NCI-H510A treated with DMSO at 0.1 percent for 48 hours (cell line): ENCODE data around the gene BANF1.

Experiments
- DNase-seq: peaks from one replicate; lab custom pipeline; 2025; lab: John Stamatoyannopoulos, UW

The BANF1 gene

GRCh38 chr11:66001942-66002647, at the start of gene BANF1, which contains the start of gene EIF1AD:
Gene BANF1, plus strand, starts transcription at chr11:66002503. Its CDS starts 748 bp downstream, at chr11:66003251.
Gene EIF1AD, minus strand, starts transcription at chr11:66002157. Its CDS starts 1,768 bp downstream, at chr11:66000389.
- peak; percentile 95 for DNase-seq

GRCh38 chr11:65953471-65953870, 48.8 kb upstream of the BANF1 start:
- no peak for DNase-seq

- DNase-seq: no peak
Measured at GRCh38 chr11:65954771-65955170, 47.5 kb upstream of the BANF1 start.

- no peak for DNase-seq
Measured at GRCh38 chr11:65958291-65958690, 44.0 kb upstream of the BANF1 start.

DNA sequence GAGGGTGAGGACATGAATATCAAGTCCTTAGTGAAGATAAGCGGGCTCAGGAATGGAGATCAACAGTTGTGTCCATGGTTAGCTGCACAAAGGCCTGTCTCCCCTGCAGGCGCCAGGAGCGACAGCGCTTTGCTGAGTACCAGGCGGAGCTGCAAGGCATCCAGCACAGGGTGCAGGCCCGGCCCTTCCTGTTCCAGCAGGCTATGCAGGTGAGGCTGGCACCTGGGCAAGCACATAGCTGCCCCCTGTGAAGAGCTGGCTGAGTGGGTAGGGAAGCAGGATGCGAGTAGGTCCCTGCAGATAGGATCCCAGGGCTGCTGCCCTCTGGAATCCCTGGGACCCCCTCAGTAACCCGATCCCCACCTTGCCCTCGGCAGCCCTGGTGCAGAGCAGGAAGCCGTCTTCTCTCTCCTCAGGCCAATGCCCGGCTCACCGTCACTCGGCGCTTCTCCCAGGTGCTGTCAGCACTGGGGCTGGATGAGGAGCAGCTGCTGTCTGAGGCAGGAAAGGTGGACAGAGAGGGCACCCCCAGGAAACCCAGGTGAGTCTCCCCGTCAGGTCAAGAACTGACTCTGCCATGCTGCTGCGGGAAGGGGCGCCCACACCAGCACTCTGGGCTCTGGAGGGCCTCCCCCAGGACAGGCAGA, 43.4 kb upstream of the BANF1 start:
- peak; percentile 14 for DNase-seq

DNA sequence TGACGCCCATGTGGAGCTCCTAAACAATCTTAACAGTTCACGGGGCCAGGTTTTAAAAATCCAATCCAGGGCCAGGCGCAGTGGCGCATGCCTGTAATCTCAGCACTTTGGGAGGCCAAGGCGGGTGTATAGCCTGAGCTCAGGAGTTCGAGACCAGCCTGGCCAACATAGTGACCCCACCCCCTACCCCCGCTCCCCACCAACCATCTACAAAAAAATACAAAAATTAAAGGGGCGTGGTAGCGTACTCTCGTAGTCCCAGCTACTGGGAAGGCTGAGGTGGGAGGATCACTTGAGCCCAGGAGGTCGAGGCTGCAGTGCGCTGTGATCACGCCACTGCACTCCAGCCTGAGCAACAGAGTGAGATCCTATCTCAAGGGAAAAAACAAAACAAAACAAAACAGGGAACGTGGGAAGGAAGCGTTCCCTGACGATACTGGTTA, 41.5 kb upstream of the BANF1 start:
- DNase-seq: no peak

GRCh38 chr11:65961267-65962140, 40.8 kb upstream of the BANF1 start, which contains the start of gene SART1:
Gene SART1, plus strand, starts transcription at chr11:65961734. Its CDS starts 47 bp downstream, at chr11:65961781.
- peak; percentile 96 for DNase-seq

GRCh38 chr11:65962141-65962564, 40.1 kb upstream of the BANF1 start:
- DNase-seq: no peak

- DNase-seq: no peak
Measured at GRCh38 chr11:65964906-65965305, 37.4 kb upstream of the BANF1 start.

GRCh38 chr11:65965986-65966762, 36.1 kb upstream of the BANF1 start:
- no peak for DNase-seq

DNA sequence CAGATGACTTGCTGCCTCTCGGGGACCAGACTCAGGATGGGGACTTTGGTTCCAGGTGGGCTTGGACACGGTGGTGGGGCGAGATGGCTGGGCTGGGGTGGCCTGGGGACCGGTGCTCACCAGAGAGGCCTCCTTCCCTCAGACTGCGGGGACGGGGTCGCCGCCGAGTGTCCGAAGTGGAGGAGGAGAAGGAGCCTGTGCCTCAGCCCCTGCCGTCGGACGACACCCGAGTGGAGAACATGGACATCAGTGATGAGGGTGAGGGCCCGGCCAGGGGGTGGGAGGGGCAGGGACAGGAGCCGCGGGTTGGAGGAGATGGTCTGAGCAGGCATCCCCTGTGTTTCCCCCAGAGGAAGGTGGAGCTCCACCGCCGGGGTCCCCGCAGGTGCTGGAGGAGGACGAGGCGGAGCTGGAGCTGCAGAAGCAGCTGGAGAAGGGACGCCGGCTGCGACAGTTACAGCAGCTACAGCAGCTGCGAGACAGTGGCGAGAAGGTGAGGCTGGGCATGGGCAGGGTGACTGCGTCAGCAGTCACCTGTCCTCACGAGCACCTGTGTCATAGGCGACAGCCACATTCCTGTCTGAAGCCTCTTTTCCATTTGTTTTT, 34.9 kb upstream of the BANF1 start:
- DNase-seq: no peak

DNA sequence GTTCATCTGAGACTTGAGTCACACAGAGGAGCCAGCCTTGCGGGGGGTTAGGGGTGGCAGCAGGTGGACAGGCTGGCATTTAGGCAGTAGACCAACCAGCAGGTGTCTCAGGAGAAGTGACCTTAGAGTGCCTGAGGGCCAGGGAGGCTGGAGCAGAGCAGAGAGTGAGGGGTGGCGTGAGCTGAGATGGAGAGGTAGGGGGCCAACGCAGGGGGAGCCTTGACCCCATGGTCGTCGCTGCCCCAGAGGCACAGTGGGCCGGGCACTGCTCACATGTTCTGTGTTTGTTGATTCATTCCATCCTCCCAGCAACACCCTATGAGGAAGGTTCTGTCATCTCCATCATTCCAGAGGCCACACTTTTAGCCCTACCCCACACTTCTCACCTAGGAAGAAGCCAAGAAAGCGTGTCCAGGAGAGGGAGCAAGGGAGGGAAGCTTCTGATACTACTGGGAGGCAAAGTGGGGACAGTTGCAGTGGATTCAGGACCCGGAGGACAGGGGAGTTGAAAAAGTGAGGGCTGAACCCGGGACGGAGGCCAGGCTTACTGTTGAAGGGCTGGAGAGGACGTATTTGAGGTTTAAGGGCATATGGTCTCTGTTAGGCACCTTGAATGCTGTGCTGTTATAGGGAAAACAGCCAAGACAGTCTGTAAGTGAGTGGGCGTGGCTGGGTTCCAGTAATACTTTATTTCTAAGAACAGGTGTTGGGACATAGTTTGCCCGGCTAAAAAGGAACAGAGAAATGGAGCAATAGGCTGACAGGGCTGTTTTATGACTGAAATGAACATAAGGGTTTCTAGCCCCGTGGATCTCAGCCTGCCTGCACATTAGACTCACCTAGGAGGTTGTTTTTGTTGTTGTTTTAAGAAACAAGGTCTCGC, 33.5 kb upstream of the BANF1 start:
- DNase-seq: no peak

DNA sequence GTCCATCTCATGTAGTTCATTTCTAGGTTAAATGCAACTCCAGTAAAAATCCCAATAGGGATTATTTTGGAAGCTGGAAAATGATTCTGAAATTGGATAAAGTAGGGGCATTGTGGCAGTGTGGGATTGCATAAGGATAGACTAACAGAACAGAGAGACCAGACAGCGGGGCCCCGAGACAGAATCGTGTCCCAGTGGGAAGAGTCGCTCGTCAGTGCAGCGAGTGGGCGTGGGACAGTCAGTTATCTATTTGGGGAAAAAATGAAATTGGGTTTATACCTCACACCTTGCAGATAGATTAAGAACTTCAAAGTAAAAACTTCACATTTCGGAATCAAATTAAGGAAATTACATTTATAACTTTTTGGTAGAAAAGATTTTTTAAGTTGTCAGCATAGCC, 30.2 kb upstream of the BANF1 start:
- DNase-seq: no peak

GRCh38 chr11:65973439-65974110, 28.7 kb upstream of the BANF1 start:
- DNase-seq: no peak

DNA sequence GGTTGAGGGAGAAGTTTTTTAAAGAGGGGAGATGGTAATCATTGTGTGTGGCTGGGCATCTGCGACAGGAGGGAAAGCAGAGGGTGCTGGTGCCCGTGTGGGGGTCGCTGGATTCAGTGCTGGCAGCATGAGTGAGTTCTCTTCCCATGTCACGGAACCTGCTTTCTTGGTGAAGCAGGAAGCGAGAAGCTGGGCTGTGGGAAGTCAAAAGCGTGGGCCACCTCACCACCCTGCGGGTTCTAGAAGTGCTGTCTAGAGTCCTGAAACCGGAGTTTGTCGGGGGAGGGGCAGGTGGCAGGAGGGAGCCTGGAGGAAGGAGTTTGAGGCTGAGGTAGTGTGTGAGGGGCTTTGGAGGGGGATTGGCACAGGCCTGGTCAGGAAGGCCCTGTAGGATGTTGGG, 26.5 kb upstream of the BANF1 start:
- no peak for DNase-seq

DNA sequence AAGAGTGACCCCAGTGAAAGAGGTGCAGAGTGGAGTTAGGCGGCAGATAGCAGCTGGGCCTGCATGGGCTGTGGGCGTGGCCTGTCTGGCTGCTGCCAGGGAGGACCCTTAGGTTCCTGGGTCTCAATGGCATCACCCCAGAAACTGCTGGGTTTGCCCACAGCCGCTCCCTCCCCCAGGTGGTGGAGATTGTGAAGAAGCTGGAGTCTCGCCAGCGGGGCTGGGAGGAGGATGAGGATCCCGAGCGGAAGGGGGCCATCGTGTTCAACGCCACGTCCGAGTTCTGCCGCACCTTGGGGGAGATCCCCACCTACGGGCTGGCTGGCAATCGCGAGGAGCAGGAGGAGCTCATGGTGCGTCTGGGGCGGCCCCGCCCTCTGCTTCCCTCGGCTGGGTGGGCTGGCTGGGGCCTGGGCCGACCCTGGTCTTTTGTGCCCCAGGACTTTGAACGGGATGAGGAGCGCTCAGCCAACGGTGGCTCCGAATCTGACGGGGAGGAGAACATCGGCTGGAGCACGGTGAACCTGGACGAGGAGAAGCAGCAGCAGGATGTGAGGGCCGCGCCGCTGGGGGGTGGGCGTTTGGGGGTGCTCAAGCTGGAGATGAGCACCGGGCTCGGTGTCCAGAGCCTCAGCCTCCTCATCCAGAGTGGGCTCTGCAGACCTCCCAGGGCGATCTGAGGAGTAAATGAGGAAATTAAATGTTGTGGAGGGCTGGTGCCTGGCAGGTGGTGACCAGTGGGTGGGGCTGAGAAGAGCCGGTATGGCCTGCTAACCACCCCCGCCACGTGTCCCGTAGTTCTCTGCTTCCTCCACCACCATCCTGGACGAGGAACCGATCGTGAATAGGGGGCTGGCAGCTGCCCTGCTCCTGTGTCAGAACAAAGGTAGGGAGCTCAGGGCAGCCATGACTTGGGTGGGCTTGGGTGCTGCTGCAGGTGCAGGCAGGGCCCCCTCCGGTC, 25.8 kb upstream of the BANF1 start:
- no peak for DNase-seq

- no peak for DNase-seq
Measured at GRCh38 chr11:65977621-65978390, 24.5 kb upstream of the BANF1 start.
